HG03139 (cell line): ENCODE data around the gene C15orf39.
"Not testable (repeated sequence)": the region's sequence is repeated elsewhere in the genome, so short reads cannot be mapped to it uniquely, and the experiment has no call there.

Experiments
- ATAC-seq: cut with Tn5 transposase; IDR thresholded peaks from one replicate; pipeline ENCODE4 v1.9.1; 2021; ENCODE audit not compliant: unreplicated experiment

C15orf39 gene

GRCh38 chr15:75229191-75230015 is 27.7 kb downstream of the C15orf39 start:
- ATAC-seq = no peak

GRCh38 chr15:75230016-75230343 is 28.3 kb downstream of the C15orf39 start:
- no peak for ATAC-seq

GRCh38 chr15:75230551-75231371 is 29.1 kb downstream of the C15orf39 start:
- ATAC-seq = no peak

GRCh38 chr15:75231836-75232235 is 30.2 kb downstream of the C15orf39 start:
- no peak for ATAC-seq

GRCh38 chr15:75232252-75232813 is 30.7 kb downstream of the C15orf39 start:
- ATAC-seq = no peak

- ATAC-seq = no peak
These were observed 31.3 kb downstream of the C15orf39 start for GRCh38 chr15:75232826-75233503.

GRCh38 chr15:75233504-75234190 is 32.0 kb downstream of the C15orf39 start:
- no peak for ATAC-seq

GRCh38 chr15:75234191-75234810 is 32.6 kb downstream of the C15orf39 start:
- no peak for ATAC-seq

GRCh38 chr15:75235051-75235673 is 33.5 kb downstream of the C15orf39 start:
- ATAC-seq = no peak

GRCh38 chr15:75235760-75236729 is 34.4 kb downstream of the C15orf39 start:
- no peak for ATAC-seq

GRCh38 chr15:75237316-75237982 is 35.8 kb downstream of the C15orf39 start:
- ATAC-seq = no peak

GRCh38 chr15:75238150-75238549 is 36.5 kb downstream of the C15orf39 start:
- ATAC-seq = no peak

- not testable (repeated sequence) for ATAC-seq
These were observed 44.1 kb downstream of the C15orf39 start for GRCh38 chr15:75245741-75246140.

GRCh38 chr15:75248991-75249390 is 47.3 kb downstream of the C15orf39 start:
- ATAC-seq = not testable (repeated sequence)

- ATAC-seq = no peak
These were observed 48.0 kb downstream of the C15orf39 start for GRCh38 chr15:75249726-75250125.

GRCh38 chr15:75251343-75251742 is 49.7 kb downstream of the C15orf39 start:
- ATAC-seq = not testable (repeated sequence)

GRCh38 chr15:75252285-75252684 is 50.6 kb downstream of the C15orf39 start:
- ATAC-seq = not testable (repeated sequence)

GRCh38 chr15:75258034-75258433 is 56.4 kb downstream of the C15orf39 start, which contains the start of gene GOLGA6C:
TSS of gene GOLGA6C (plus strand) at chr15:75258334. CDS start at chr15:75258599, 265 bp downstream.
- not testable (repeated sequence) for ATAC-seq
